Measurements from ENCODE around the gene DNAJC22.

The DNAJC22 gene

DNA sequence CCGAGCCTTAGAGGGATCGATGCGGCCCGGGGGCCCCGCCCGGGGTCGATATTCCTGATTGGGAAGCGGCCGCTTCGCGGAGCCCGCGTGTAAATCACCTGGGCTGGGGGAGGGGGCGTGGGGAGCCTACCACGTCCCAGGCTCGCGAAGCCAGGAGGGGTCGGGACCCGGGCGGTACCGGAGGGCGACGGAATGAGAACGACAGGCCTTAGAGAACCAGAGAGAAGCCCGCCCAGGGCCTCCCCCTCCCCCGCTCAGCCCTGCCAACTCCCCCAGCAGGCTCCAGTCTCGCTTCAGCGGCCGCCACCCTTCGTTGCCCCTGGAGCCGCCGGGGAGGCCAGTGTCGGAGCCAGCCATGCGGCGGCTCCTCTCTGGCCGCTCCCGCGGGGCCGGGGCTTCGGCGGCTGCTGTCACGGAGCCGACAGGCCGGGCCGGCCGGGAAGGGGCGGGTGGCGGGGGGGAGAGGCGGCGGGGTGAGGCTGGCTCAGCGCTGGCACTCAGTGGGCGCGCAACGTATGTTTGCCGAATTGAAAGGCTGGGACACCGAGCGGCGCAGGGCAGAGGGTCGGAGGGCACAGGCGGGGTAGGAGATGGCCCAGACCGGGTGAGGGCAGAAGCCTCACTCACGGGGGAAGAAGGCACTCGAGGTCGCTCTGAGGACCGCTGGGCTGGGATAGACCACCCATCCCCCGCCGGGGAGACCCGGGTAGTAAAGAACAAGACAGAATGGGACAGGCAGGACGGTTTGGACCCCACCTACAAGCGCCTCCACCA, 1.4 kb upstream of the DNAJC22 start:
- peak in 2 of 14 donors; percentile 41 to 55 for DNase-seq

DNA sequence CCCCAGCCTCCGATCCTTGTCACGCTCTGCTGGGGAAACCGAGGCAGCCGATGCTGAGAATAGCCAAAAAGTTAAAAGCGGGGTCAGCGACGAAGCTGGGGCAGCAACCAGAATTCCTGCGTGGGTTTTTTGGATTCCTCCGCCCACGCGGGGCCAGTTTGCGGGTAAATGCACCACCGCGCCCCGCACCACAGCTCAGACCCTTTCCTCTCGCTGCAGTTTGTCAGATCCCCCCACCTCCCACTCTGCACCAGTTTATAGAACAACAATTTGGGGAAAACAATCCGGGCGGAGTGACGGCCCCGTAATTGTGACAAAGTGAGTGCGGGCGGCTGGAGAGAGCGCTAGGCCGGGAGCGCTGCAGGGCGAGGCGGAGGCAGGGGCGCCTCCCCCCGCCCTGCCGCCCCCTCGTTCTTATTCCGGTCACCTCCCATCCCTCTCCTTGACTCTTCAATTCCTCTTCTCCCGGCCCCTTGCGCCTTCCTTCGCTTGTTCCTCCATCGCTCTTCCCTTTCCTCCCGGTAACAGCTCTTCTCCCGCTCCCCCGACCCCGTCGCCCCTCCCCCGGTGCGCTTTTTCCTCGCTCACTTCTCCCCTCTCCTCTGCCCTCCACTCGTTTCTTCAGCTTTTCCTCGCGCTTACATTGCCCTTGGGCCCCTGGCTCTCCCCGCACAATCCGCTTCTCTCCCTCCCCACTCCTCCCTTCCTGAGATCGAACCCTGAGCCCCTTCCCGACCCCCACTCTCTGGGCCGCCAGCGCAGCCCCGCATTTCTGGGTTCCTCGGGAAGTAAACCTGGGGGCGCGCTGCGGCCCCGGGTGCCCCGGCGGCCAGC, 646 bp upstream of the DNAJC22 start:
- no peak for DNase-seq

DNA sequence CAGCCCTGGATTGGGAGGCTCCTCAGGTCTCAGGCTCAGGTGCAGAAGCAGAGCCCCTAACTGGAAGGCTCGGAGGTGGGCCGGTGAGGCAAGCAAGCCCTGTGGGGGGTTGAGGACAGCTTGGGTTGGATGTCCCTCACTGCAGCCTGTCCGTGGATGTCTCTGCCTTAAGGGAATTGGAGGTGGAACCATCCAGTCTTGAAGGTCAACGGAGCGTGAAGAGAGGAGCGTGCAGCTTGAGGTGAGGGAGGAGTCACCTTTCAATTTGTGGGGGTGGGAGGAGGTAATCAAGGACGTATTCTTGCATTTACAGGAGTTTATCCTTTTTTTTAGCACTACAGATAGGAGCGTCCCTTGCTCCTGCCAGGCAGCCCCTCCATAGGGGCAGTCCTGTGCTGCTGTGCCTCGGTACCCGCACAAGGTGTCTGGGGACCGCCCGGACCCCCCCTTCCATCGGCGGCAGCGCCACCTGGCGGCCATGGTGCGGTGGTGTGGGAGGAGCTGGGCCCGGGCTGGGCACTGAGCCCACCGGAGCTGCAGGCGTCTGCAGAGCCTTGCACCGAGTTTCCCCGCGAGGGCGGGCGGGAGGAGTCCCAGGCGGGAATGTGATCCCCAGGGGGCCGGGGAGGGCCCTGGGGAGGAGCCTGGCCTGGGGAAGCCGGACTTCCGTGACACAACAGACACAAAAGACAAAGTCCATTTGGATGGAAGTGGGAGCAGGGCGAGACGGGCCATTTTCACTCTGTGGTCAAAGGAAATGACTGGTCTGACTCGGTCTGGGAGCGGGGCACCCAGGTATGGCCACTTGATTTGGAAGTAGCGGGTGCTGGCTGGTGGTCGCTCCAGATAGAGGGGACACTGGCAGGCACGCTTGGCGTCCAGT, 864 bp downstream of the DNAJC22 start:
- peak in 13 of 14 donors; percentile 49 to 93 (median 82) for DNase-seq

DNA sequence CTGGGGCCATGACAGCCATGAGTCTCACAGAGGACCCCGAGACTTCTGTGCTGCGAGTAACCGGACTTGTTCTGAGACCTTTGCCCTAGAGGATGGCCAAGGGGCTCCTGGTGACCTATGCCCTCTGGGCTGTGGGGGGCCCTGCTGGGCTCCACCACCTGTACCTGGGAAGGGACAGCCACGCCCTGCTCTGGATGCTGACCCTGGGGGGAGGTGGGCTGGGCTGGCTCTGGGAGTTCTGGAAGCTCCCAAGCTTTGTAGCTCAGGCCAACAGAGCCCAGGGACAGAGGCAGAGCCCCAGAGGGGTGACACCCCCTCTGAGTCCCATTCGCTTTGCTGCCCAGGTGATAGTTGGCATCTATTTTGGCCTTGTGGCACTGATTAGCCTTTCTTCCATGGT, 2.1 kb downstream of the DNAJC22 start:
- DNase-seq = no peak

DNA sequence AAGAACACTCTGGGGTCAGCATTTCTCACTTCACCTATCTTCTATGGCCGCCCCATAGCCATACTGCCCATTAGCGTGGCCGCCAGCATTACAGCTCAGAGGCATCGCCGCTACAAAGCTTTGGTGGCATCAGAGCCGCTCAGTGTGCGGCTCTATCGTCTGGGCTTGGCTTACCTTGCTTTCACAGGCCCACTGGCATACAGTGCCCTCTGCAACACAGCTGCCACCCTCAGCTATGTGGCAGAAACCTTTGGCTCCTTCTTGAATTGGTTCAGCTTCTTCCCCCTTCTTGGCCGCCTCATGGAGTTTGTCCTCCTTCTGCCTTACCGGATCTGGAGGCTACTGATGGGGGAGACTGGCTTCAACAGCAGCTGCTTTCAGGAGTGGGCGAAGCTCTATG, 2.6 kb downstream of the DNAJC22 start:
- DNase-seq = no peak

DNA sequence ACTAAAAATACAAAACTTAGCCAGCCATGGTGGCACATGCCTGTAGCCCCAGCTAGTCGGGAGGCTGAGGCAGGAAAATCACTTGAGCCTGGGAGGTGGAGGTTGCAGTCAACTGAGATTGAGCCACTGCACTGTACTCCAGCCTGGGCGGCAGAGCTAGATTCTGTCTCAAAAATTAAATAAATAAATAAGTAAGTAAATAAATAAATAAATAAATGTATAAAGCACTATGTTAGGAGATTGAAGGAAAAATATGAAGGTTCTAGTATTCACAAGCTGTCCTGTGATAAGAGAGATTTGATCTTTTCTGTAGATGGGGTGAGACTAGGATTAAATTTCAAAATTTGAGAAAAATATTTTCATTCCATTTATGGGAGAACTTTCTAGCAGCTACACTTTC, 5.7 kb downstream of the DNAJC22 start:
- no peak for DNase-seq

DNA sequence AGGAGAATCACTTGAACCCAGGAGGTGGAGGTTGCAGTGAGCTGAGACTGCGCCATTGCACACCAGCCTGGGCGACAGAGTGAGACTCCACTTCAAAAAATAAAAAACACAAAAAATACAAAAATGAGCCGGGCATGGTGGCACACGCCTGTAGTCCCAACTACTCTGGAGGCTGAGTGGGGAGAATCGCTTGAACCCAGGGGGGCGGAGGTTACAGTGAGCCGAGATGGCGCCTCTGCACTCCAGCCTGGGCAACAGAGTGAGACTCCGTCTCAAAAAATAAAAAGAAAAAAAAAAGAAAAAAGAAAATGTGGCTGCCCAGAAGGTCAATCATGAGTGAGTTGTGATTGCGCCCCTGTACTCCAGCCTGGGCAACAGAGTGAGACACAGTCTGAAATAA, 9.2 kb downstream of the DNAJC22 start:
- DNase-seq = no peak

DNA sequence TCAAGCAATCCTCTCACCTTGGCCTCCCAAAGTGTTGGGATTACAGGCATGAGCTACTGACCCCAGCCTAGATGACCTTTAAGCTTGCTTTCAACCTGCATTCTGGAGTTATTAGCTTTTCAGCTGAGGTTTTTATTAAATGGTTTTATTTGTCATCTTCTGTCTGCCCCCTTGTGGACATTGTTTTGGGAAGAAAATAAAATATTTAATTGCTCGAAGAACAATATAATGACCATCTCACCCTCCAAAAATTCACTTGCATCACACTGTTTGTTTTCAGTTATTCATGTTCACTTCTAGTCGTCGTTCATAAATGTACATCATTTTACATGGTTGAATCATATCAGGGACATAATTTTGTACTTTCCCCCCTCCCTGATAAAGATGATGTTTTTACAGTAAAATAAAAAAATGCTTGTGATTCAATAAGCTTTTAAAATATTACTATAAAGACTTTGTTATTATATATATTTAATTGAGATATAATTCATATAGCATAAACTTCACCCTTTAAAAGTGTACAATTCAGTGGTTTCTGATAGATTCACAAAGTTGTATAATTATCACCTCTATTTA, 10.5 kb downstream of the DNAJC22 start:
- DNase-seq = no peak

DNA sequence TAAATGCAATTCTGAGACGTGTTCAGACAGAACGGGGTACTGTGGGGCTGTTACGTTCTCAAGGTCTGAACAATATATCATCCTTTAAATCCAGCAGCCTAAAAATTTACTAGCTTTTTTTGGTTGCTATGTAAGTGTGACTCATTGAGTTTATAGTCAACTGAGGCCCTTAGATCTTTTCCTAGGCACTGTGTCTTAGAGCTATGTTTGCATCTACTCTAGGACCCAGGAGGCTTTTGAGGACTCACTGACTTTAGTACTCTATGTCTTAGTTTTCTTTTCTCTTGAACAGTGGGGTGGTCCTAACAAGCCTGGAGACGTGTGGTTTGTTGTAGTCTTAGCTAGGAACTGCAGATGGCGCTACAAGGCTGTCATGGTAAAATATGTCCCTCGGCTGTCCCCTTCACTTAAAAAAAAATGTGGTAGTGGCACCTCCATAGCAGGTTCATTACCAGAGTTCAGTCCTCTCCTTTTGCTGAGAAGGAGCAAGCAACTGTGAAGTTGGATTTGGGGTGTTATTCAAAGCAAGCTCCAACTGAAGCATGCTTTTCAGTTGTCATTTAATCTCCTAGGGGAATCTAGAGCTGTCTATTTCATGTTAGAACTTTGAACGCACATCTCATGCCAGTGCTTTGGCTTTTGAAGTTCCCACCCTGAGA, 11.9 kb downstream of the DNAJC22 start:
- DNase-seq = peak in 5 of 14 donors; percentile 20 to 35 (median 28)

DNA sequence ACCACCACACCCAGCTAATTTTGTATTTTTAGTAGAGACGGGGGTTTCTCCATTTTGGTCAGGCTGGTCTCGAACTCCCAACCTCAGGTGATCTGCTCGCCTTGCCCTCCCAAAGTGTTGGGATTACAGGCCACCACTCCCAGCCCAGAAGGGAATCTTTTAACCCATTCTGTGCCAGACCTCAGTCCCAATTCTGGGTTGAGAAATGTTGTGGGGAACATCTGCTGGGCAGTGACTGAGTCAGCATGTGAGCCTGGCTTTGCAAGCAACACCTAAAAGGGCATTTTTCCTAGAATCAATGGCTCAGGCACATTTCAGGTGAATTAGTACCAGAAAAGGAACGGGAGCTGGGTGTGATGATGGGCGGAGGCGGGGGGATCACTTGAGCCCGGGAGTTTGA, 13.0 kb downstream of the DNAJC22 start:
- no peak for DNase-seq

DNA sequence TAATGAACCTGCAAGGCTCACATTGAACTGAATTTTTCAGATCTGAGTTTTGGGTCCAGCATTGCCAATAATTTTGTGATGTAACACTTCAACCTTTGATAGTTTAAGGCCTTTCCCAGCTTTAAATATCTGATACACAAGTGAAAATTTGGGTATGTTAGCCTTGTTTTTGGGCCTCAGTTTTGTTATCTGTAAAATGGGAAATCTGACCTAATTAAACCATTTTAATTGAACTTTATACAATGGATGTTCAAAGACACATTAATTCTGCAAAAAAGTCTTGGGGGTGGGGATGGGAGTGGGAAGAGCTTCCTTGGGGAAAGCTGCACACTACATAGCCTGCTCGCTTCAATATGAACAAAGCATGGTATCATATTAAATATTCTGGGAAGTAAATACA, 15.4 kb downstream of the DNAJC22 start:
- DNase-seq = no peak

DNA sequence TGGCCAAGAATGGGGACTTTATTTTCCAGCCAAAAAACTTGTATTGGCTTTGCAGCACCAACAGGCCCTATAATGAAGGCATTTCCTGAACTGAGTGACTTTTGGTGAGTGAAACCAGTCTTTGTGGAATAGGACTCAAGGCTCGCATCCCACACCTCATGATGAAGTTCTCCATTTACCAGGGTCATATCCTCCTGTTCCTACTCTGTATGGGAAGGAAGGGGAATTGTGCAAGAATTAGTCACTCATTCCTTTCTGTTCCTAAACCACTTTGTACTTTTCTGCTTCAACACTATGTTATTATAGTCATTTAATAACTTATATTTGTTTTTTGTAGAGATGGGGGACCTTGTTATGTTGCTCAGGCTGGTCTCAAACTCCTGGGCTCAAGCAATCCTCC, 18.3 kb downstream of the DNAJC22 start:
- DNase-seq = no peak

DNA sequence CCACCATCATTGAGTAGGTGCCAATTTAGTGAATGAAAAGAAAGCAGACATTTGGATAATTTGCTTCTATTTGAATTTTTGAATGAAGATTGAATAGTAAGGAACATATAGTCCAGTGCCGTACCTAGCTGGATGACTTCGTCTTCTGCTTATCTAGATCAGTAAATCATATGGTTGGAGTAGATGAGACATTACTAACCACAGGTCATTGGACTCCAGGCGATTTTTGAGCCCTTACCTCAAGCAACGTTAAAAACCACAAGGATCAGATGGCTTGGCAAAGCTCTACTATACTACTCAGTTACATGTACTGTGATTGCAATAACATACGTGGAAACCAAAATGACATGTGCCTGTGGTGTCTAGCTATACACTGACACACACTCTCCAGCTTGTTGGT, 18.9 kb downstream of the DNAJC22 start:
- no peak for DNase-seq

DNA sequence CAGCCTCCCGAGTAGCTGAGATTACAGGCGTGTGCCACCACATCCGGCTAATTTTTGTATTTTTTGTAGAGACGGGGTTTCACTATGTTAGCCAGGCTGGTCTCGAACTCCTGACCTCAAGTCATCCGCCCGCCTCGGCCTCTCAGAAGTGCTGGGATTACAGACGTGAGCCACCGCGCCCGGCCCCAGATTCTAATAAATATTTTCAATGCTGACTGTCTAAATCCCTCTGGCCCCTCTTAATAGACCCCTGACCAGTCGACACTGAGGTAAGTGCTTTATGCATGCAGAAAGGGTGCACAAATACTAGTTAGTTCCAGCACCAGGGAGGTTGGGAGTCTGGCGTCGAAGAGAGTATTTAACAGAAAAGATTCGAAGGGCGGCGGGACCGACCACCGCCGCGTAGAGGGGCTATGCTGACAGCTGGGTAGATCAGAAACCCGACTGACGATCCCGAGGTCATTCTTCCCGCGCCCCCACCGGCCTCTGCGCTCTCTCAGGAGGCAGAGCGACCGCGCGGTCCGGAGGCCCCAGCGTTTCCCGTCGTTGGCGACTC, 19.5 kb downstream of the DNAJC22 start:
- peak in 1 of 14 donors; percentile 61 for DNase-seq

DNA sequence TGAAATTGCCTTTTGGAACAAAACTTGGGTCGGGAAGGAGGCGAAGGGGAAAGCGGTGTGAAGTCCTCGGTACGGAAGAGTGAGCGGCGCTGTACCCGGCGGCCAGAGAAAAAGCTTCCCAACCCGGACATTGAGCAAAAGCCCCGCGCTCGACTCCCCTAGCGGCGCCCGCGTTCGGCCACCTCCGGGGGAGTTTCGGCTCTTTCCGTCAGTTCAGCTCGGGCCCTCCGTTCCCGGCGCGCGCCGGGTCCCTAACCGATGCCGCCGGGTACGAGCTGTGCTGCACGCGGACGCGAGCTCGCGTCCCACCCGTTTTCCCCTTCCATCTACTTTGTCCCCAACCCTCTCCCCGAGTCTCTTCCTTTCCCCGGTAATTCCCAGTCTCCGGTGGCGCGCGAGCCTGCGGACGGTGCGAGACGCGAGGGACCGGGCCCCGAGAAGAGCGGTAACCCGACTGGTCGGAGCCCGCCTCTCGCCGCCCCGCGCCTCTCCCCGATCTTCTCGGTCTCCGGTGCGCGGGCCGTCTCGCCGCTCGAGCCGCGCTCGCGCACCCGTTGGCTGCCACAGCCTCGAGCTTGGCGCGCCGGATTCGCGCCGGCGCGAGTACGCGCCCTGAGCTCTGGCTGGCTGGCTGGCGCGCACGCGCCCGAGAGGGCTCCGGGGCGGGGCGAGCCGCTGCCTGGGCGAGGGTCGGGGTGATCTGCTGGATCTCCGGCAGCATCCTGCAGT, 20.1 kb downstream of the DNAJC22 start:
- DNase-seq = peak in 13 of 14 donors; percentile 32 to 88 (median 76)

DNA sequence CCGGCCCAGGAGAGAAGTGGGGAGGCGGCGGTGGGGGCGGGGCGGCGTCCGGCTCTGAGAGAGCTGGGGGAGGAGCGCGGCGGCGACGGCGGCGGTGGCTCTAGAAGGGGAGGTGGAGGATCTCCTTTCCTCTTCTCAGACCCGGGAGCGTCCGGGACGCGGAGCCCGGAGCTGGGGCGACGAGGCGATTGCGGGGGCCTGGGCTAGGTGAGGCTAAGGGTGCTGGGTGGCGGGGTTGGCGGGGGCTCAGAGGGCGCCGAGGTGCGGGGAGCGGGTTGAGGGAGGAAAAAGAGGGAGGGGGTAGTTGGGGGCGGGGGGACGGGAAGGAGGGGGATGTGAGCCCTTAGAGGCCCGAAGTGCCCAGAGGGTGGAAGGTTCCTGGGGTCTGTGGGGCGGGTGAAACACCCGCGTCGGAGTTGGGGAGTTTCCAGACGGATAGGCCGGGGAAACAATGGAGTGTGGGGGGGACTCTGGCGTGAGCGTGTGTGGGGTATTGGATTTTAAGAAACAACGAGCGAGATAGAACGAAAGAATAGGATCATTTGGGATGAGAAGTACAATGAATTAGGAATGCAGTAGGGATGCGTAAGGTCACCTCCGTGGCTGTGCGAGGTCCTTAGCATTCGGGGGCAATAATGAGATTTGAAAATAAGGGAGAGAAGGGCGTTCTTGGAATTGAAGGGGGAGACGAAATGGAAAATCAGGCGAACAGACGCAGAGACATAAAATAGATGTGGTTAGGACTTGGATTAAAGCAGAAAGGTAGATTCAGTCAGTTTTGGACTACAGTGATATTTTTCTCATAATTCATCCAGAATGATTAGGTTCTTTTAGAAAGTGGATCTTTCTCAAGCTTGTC, 20.9 kb downstream of the DNAJC22 start, which contains the start of gene SPATS2:
SPATS2 (plus strand) TSS at position 82 of the 859 bp plus-strand sequence. CDS start 93,551 bp downstream, outside the sequence.
- peak in 1 of 14 donors; percentile 68 for DNase-seq

DNA sequence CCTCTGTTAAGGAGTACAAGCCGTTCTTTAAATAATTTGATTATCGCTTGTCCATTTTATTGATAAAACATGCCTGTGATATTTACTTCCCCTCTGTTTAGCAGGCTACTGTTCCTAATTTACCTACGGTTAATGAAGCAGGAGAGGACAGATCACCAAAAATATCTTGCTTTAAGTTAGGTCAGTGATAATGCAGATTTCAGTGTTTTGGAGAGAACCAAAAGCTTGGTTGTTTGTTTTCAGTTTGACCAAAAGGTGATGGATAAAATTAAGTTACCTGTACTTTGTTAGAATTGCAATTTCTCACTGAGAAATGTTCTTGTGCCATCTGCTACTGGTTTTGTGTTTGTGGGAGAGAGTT, 21.5 kb downstream of the DNAJC22 start:
- DNase-seq = peak in 1 of 14 donors; percentile 57

DNA sequence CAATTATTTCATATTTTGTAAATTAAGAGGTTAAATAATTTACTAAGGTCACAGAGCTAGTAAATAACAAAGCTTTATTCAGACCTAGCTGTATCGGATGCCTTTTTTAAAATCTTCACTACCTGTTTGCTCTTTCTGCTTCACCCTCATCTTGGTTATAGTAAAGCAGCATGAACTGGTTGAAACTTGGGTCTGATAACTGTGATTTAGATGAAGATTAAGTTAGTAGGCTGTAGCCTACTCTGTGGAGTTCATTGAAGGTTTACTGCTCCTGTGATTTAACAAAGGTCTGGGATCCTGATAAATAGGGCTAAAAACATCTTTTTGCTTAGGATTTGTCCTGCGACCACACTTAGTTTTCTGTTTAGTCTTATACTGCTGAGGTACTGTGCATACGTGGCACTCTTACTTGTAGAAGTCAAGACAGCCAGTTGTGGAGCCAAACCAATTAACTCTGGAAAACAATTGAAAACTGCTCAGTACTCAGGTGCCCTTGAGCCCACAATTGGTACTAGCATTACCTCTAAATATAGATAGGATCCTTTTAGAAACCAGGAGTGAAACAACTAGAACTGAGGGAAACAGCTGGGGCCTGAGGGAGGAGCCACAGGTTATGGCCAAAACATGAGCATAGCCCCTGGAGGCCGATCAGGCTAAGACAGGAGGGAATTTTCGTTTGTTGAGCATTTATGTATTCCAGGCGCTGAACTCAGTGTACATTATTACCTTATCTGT, 22.9 kb downstream of the DNAJC22 start:
- DNase-seq = no peak

DNA sequence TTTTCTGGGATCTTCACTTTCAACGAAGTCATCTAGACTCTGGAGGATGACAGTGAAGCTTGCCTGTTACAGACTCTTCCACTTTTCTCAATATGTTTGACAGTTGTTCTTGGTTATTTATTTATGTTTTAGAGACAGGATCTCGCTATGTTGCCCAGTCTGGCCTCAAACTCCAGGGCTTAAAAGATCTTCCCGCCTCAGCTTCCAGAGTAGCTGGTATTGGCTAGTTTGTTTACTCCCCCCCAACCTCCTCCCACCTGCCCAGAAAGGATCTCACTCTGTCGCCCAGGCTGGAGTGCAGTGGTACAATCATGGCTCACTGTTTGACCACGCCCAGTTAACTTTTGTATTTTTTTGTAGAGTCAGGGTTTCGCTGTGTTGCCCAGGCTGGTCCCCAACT, 23.9 kb downstream of the DNAJC22 start:
- DNase-seq = no peak
